GM19452 (cell line): ENCODE measurements around the gene EBI3.
"Not testable (repeated sequence)": the region's sequence is repeated elsewhere in the genome, so short reads cannot be mapped to it uniquely, and the experiment has no call there.

Source experiments
- ATAC-seq: cut with Tn5 transposase; IDR thresholded peaks from one replicate; pipeline ENCODE4 v1.9.1; 2021; ENCODE audit not compliant: unreplicated experiment

Gene EBI3

DNA sequence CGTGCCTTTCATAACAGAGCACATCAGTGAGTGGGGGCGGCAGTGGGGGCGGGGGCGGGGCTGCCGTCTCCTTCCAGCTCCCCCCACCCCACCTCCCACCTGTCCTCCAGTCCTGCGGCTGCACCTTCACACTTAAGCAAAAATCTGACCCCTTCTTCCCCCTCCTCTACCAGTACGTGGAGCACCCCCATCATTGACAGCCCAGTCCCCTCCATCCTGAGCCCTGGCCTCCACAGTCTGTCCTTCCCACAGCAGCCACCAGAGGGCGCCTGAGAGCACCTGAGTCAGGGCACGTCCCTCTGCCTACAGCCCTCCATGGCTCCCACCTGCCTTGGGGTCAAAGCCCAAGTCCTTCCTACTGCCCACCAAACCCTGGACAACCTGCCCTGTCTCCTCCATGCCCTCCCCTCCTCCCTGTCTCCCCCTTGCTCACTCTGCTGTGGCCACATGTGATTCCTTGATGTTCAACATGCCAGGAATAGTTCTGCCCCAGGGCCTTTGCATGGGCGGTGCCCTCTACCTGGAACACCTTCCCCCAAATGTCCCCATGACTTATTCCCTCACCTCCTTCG, 4.0 kb downstream of the EBI3 start:
- ATAC-seq, result no peak

DNA sequence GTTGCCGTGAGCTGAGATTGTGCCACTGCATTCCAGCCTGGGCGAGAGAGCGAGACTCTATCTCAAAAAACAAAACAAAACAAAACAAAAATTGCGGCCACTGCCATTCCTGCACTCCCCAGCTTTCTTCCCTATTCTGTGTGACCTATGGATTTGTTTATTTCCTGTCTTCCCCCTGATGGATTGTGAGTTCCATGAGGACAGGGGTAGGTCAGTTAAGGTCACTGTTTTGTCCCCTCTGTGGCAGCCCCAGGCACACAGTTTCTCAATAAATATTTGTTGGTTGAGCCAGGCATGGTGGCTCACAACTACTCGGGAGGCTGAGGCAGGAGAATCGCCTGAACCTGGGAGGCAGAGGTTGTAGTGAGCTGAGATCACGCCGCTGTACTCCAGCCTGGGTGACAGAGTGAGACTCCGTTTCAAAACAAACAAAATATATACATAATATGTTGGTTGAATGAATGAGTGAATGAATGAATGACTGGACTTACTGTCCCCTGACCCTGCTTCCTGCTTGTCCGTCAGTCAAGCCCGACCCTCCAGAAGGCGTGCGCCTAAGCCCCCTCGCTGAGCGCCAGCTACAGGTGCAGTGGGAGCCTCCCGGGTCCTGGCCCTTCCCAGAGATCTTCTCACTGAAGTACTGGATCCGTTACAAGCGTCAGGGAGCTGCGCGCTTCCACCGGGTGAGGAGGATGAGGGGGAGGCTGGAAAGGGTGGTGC, 5.0 kb downstream of the EBI3 start:
- ATAC-seq, result no peak

DNA sequence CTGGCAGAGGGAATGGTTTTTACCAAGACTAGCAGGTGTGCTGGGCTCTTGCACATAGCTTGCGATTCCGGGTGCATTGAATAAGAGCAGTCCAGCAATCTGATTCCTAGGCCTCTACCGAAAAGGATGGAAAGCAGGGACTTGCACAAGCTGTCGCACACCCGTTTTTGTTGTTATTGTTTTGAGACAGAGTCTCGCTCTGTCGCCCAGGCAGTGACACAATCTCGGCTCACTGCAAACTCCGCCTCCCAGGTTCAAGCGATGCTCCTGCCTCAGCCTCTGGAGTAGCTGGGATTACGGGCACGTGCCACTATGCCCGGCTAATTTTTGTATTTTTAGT, 5.5 kb downstream of the EBI3 start:
- ATAC-seq, result no peak

DNA sequence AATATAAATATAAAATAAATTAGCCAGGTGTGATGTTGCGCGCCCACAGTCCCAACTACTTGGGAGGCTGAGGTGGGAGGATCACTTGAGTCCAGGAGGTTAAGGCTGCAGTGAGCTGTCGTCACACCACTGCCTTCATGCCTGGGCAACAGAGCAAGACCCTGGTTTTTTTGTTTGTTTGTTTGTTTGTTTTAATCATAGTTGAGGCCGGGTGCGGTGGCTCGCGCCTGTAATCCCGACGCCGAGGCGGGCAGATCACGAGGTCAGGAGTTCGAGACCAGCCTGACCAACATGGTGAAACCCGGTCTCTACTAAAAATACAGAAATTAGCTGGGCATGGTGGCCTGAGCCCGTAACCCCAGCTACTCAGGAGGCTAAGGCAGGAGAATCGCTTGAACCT, 8.2 kb downstream of the EBI3 start:
- not testable (repeated sequence) for ATAC-seq

DNA sequence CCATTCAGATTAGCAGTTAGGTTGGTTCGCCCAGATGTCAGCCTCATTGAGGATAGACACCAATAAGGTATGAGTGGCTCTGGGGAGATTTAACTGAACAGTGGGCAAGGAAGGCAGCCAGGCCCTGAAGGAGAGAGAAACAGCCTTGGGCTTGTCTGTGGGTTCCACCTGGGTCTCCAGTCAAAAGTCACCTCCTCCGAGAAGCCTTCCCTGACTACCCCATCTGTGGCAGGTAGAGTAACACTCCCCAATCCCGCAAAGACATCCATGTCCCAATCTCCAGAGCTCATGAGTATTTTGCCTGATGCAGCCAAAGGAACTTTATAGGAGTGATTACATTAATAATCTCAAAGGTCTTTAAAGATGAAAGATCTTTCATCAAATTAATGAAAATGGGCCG, 9.5 kb downstream of the EBI3 start:
- ATAC-seq, result no peak

DNA sequence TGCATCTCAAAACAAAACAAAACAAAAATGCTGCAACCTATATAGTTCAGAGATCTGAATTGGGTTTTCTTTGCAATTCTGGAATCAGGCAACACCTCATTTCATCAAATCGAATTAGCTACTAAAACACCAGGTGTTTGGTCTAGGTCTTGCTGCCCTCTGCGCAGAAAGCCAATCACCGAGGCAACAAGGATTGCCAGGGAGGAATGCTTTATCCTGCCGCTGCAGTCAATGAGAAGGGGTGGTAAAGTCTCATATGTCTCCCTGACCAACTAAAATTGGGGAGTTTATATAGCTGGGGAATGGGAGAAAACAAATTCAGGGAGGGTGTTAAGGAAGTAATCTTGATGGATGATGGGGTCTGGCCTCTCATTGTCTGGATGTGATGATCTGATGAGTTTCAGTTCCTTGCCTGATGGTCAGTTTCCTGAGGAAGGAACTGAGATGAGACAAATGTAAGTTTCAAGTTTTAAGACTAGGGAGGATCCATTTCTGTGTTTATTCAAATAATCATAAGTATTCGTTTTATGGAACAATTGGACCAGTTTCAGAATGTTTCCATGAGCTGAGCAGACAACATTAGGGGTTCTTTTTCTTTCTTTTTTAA, 12.6 kb downstream of the EBI3 start:
- no peak for ATAC-seq

DNA sequence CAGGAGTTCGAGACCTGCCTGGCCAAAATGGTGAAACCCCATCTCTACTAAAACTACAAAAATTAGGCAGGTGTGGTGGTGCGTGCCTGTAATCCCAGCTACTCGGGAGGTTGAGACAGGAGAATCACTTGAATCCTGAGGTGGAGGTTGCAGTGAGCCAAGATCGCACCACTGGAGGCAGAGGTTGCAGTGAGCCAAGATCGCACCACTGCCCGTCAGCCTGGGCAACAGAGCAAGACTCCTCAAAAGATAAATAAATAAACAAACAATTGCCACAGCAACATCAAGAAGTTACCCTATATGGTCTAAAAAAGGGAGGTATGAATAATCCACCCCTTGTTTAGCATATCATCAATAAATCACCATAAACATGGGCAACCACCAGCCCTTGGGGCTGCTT, 16.6 kb downstream of the EBI3 start:
- not testable (repeated sequence) for ATAC-seq

DNA sequence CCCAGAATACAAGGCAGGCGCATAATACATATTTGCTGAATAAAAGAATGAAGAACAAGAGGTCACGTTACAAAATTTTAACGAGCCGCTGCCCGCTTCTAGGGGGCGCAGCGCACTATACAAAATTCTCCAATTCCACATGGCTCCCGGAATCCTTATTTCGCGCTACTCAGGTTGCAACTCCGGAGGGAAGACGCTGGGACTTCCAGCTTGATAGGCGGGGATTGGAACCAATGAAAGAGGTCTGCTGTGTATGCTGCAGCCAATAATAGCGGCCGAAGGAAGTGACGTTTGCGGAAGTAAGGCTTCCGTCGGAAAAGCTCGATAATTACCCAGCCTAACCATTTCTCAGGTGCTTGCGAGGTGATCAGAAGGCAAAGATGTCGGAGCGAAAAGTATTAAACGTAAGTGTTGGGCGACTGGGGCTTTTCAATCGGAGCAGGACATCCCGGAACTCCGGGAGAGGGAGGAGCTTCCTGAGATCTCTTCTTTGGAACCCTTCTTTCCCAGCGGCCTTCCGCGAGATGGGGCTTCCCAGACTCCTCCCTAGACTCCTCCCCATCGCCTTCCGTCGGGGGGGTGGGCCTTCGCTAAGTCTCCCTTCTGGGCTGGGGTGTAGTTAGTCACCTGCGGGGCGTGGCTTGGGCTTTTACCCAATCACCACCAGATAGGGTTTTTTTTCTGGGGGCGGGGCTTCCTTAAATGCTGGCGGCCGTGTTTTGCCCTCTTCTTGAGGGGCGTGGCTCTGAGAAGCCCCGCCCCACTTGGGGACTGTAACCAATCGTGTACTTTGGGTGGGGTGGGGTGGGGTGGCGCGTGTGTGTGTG, 17.7 kb downstream of the EBI3 start, which contains the start of gene YJU2:
YJU2 (plus strand) TSS at position 314 of the 827 bp plus-strand sequence; CDS start at position 381, 67 bp downstream.
- ATAC-seq, result peak; percentile 85

DNA sequence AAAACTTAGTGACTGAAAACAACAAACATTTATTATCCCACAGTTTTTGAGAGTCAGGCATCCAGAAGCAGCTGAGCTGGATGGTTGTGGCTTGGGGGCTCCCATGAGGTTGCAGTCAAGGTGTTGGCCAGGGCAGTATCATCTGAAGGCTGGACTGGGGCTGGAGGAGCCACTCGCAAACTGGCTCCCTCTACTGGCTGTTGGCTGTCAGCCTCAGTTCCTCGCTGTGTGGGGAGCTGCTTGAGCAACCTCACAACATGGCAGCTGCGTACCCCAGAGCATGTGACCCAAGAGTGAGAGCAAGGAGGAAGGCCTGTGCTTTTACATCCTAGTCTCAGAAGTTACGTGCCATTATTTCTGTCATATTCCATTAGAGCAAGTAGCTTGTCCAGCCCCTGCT, 27.2 kb downstream of the EBI3 start:
- no peak for ATAC-seq

DNA sequence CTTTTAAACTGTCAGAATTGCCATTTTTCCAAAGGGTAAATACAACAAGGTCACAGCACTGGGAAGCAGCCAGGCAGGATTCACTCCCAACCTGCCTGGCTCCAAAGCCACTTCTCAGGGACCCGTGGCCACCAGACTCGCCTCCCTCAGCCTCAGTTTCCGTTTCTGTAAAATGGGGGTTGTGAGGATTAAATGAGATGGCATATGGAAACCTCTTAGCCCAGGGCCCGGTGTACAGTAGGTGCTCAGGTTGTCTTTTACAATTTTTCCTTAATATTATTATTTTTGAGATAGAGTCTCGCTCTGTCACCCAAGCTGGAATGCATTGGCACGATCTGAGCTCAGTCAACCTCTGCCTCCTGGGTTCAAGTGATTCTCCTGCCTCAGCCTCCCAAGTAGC, 27.7 kb downstream of the EBI3 start:
- ATAC-seq, result no peak

DNA sequence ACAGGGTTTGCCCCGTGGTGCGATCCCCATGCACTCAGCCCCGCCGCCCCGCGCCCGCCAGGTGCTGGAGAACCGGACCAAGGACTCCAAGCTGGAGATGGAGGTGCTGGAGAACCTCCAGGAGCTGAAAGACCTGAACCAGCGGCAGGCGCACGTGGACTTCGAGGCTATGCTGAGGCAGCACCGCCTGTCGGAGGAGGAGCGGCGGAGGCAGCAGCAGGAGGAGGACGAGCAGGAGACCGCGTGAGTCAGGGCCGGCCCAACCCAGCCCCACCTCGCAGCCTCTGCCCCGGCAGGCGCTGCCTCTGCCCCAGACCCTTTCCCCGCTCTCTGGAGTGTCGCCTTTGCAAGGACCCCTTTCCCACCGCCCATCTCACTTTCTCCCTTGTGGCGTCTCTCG, 28.9 kb downstream of the EBI3 start:
- no peak for ATAC-seq

DNA sequence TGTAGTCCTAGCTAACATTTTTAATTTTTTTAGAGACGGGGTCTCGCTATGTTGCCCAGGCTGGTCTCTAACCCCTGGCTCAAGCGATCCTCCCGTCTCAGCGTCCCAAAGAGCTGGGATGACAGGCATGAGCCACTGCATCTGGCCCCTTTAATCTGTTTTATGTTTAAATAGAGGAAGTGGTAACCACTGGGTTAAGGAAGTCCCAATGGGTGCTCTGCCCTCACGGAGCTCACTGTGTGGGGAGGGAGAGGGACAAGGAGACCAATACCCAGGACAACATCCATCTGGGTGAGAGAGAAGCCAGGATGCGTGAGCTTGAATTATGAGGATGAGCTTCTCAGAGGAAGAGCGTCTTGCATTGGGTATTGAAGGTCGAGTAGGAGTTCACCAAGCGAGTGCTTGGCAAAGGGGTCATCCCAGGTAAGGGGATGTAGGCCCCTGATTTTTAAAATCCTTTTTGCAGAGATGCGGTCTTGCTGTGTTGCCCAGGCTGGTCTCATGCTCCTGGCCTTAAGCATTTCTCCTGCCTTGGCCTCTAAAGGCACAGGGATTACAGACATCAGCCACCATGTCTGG, 31.4 kb downstream of the EBI3 start:
- no peak for ATAC-seq

DNA sequence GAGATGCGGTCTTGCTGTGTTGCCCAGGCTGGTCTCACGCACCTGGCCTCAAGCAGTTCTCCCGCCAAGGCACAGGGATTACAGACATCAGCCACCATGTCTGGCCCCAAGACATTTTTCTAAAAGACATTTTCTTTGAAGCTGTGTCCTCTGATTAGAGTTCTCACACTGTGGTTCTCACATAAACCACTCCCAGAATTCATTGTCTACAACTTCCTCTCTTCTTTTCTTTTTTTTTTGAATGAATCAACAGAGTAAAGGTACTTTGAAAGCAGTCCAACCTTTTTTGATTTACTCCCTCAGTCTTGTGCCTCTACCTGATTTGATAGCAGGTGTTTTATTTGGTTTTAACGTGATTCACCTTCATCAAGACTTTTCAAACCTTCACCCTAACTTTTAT, 35.5 kb downstream of the EBI3 start:
- ATAC-seq, result no peak

DNA sequence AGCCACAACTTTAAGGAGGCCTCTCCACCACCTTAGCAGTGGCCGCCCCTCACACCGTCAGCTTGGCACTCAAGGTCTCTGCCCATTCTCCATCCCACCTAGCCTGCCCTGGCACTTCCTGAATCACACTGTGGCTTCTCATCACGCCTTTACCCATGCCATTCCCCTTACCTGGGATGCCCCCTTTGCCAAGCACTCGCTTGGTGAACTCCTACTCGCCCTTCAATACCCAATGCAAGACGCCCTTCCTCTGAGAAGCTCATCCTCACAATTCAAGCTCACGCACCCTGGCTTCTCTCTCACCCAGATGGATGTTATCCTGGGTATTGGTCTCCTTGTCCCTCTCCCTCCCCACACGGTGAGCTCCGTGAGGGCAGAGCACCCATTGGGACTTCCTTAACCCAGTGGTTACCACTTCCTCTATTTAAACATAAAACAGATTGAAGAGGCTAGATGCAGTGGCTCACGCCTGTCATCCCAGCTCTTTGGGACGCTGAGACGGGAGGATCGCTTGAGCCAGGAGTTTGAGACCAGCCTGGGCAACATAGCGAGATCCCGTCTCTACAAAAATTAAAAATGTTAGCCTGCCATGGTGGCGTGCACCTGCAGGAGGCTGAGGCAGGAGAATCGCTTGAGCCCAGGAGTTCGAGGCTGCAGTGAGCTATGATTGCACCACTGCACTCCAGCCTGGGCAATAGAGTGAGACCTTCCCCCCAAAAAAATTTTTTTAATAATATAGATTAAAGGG, 37.1 kb downstream of the EBI3 start:
- ATAC-seq, result no peak

DNA sequence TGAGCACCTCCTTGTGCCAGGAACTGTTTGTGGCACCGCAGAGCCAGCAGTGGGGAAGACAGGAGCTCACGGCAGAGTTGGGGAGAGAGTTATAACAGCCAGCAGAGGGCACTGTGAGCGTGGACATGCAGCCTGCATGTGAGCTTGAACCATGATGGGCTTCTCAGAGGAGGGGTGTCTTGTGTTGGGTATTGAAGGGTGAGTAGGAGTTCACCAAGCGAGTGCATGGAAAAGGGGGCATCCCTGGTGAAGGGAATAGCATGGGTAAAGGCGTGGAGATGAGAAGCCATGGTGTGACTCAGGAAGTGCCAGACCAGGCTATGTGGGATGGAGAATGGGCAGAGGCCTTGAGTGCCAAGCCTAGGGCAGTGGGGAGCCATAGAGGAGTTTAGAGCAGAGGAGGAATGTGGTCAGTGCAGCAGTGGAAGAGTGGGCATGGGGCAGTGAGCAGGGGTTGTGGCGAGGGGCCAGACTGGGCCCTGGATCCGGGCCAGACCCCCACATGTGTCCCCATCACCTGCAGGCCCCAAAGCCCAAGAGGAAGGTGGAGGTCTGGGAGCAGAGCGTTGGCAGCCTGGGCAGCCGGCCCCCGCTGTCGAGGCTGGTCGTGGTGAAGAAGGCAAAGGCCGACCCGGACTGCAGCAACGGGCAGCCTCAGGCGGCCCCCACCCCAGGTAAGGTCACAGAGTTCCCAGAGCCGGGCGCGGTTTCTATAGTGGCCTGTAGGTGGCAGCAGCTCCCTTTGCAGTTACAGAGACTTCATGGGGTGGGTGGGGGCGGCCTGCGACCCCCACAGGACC, 38.0 kb downstream of the EBI3 start:
- no peak for ATAC-seq

DNA sequence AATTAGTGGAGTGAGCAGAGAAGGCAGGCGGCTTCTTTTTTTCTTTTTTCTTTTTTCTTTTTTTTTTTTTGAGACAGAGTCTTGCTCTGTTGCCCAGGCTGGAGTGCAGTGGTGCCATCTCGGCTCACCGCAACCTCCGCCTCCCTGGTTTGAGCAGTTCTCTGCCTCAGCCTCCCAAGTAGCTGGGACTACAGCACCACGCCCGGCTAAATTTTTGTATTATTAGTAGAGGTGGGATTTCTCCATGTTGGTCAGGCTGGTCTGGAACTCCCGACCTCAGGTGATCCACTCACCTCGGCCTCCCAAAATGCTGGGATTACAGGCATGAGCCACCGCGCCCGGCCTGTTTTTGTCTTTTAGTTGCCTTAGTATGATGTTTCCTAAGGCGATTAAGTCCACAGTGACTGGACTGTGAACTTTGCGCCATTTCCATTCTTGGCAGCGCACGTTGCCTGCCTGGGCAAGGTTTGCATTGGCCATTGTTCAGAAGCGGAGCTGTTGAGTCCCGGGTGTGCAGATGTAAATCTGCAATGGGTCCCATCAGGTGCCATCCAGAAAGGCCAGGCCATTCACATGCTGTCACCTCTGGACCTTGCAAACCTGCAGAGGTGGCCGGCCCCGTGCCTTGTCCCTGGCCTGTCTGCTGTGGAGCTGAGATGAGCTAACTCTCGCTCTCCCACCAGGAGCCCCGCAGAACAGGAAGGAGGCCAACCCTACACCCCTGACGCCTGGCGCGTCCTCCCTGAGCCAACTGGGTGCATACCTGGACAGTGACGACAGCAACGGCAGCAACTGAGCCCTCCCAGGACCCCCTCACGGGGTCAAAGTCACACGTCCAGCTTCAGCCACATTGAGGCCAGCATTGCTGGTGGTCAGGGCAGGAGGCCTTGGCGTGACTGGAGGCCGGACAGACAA, 38.8 kb downstream of the EBI3 start:
- no peak for ATAC-seq

DNA sequence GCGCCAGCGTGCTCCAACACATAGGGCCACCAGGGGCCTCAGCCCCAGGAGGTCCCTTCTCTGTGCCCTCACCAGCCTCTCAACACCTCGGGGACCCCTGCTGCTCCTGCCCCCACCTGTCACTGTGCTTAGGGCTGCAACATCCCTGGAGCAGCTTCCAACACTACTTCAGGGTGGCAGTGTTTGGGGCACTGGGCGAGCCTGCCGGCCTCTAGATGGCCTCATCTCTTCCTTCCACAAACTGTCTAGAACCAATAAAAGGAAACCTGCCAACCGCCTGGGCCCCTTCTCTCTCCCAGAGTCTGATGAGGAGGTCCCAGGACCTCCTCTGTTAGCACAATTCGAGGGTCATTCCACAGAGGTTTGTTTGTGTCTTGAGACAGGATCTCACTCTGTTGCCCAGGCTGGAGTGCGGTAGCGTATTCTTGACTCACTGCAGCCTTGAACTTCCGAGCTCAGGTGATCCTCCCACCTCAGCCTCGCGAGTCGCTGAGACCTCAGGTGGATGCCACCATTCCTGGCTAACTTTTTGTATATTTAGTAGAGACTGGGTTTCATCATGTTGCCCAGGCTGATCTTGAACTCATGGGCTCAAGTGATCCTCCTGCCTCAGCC, 39.6 kb downstream of the EBI3 start:
- ATAC-seq, result no peak

DNA sequence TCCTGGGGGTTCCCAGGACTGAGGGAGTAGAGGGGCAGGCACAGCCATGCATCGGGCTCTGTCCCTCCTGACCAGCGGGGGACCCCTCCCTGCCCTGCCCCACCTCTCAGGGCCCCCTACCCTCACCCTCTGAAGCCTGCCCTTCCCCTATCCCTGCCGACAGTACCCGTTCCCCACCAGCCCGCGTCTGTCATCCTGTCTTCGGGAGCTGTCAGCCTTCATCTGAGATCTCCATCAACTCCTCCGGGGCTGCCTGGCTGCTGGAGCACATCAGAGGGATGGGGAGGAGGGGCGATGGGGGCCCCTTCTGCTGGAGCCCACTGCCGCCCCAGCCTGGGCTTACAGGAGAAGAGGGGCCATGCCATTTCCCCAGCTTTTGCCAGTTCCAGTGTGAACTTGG, 43.6 kb downstream of the EBI3 start:
- ATAC-seq, result no peak
